HG03039 (cell line): Measurements from ENCODE around the gene LIN7C.

Experiments used
- ATAC-seq: cut with Tn5 transposase; IDR thresholded peaks from one replicate; pipeline ENCODE4 v1.9.1; 2021; ENCODE audit warnings: mild to moderate bottlenecking, moderate library complexity; ENCODE audit not compliant: unreplicated experiment

The LIN7C gene

DNA sequence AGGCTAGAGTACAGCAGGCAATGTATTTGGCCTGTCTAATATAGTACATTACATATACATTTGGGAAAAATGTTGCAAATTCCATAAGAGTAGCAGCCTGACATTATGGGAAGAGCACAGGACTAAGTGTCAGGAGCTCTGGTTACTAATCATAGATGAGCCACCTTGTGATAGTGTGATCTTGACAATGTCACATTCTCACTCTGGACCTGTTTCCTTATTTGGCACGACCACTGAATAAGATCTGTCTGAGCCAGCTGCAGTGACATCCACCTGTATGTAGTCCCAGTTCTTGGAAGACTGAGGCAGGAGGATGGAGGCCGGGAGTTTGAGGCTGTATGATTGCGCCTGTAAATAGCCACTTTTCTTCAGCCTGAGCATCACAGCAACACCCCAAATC, 5.7 kb upstream of the LIN7C start:
- no peak for ATAC-seq

DNA sequence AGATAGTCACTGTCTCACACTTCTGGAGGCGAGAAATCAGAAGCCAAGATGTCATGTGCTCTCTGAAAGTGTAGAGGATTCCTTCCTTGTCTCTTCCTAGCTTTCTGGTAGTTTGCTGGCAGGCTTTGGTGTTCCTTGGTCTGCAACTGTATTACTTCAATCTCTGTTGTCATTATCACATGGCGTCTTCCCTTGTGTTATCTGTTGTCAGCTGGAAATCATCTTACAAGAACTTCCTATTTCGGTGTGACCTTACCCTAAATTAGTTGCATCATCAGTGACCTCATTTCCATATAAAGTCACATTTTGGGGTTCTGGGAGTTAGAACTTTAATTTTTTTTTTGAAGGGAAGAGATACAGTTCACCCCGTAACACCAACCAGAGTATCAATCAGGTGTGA, 3.3 kb upstream of the LIN7C start:
- no peak for ATAC-seq

DNA sequence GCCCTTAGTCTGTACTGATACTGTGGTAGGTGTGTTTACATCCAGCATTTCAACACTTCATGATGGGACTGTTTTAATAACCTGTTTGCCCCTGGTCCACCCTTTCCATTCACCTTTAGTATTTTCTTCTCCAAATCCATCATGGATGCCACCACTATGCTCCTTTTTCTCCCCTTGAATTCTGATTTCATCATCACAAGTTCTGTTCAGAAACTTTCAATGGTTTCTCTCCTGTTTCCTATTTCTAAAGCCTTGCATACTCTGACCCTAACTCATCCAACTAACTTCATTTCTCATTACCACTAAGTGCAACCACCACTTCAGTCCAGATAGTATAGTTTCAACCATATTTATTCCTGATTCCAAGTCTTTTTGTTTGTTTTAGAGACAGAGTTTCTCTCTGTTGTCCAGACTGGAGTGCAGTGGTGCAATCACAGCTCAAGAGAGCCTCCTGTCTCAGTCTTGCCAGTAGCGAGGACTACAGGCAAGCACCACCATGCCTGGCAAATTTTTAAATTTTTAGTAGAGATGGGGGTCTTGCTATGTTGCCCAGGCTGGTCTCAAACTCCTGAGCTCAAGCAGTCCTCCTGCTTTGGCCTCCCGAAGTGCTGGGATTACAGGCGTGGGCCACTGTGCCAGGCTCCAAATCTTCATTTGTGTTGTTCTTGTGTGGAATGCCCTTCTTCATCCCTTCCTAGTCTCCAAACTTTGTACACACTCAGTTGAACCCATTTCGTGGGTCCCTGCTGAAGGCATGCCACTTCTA, 1.2 kb upstream of the LIN7C start:
- no peak for ATAC-seq

- no peak for ATAC-seq
These were observed 788 bp downstream of the LIN7C start for GRCh38 chr11:27505781-27506180.

DNA sequence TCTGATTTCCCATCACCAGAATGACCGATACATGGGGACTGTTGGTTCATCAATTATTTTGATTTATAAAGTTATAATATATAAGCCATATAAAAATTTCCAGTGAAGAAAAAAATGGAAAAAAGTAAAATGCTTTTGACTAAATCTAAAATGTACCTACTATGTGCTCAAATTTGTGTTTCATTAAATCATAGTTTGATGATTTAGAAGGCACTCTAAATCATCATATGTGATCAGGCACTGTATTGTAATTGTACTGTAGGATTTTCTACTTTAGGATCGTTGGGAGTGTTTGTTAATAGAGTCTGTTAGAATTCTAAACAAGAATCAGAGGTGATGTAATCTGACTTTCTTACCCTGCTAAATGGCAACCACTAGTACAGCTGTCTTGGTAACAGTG, 2.4 kb downstream of the LIN7C start:
- no peak for ATAC-seq

- ATAC-seq: no peak
These were observed 5.5 kb downstream of the LIN7C start for GRCh38 chr11:27501100-27501499.

DNA sequence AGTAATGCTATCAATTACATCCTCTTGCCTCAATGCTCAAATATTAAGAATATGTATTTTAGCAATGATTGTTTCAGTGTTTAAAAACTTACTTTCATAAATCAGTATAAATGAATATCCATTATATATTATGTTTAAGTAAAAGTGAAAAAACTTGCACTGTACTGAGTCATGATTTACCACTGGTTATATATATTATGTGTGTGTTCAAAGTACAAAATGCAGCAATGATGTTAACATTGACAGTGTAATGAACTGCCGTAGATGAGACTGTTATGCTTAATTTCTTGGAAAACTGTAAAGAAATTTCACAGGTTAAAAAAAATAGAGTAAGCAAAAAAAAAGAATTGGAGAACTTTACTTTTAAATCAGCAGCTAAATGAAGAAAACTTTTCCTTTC, 8.7 kb downstream of the LIN7C start:
- no peak for ATAC-seq

DNA sequence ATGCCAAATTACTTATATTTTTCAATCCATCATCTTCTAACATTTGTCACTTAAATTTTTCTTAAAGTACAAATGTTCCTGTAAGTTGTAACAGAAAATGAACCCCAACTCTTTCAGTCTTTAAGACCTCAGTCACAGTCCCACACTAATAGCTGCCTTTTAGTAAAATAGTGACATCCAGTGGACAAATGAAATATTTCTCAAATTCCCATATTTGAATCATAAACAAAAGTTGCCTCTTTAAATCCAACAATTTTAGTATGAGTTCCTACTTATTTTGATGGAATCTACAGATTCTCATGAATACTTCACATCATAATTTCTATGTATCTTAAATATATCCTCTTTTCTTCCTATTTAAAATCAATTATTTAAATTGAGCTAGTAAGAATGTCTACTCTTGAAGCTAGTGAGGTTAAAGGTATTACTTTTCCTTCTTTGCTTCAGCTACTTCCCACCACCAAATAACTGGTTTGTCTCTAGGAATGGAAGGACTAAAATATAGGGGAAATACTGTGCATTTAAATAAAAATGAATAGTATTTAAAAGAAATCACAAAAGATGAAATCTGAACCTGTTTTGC, 9.2 kb downstream of the LIN7C start:
- no peak for ATAC-seq

DNA sequence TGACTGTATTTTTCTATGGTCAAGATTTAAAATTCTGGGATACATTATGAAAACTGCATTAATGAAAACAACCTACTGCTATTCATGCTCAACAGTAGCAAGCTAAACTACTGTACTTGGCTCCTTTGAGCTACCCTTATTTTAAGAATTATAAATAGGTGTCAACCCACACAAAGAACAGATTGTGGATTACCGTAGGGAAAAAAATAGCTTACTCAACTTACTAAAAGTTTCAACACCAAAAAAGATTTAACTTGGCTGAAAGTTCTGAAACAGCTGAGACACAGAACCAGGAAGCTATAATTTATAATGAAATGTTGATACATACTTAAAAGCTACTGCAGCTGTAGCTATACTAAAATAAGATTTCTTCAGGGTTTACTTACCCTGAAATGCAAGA, 10.1 kb downstream of the LIN7C start:
- ATAC-seq: no peak

DNA sequence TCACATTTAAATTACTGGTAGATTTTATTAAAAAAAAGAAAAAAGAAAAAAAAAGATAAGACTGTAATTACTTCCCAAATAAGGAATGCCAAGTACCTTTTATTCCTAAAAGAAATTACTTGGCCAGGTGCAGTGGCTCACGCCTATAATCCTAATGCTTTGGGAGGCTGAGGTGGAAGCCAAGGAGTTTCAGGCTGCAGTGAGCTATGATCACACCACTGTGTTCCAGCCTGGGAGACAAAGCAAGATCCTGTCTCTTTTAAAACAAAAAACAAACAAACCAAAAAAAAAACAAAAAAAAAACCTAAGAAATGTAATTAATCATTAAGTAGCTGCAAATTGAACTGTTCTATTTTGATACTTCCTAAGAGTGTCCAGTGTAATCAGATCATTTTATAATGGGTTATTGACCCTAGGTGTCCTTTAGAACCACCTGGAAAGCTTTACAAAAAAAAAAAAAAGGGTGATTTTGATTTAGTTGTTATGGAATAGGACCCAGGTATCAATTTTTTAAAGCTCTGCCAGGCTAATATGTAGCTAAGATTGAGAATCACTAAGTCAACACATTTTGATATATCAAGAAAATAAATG, 10.8 kb downstream of the LIN7C start:
- no peak for ATAC-seq

- no peak for ATAC-seq
These were observed 17.5 kb downstream of the LIN7C start for GRCh38 chr11:27489092-27489491.

- ATAC-seq: no peak
These were observed 18.9 kb downstream of the LIN7C start for GRCh38 chr11:27487706-27488105.

DNA sequence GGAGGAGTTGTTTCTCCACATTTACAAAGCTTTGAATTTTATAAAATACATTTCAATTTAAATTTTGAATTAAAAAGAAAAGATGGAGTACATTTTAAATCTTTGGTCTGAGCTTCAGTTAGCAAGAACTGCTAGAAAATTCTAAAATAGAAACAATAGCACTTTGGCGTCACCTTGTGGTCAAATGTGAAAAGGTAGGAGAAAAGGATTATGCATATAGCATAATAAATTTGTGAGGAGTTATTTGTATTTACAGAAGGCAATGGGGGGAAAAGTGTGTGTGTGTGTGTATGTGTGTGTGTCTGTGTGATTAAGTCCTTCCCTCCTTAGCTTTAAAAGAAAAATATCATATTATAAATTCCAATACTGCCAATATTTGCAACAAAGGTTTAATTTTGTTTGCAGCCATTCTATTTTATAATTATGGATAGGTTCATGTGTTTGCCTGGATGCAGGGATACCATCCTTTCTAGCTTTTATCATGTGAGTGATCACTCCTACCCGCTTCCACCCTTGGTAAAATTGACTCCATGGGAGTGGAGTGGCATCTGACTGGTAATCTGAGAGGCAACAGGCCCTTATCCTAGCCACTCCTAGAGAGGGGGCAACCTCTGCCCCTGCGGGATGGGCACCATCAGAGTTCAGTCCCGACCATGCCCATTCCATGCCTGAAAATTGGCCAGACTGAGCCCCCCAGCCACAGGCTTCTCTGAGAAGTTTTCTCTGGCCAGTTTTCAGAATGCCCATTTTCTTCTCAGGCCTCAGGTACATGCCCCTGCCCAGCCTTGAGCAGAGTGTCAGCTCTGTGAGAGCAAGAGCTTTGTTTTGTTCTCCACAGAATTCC, 20.4 kb downstream of the LIN7C start:
- no peak for ATAC-seq

- no peak for ATAC-seq
These were observed 23.8 kb downstream of the LIN7C start for GRCh38 chr11:27482793-27483192.

DNA sequence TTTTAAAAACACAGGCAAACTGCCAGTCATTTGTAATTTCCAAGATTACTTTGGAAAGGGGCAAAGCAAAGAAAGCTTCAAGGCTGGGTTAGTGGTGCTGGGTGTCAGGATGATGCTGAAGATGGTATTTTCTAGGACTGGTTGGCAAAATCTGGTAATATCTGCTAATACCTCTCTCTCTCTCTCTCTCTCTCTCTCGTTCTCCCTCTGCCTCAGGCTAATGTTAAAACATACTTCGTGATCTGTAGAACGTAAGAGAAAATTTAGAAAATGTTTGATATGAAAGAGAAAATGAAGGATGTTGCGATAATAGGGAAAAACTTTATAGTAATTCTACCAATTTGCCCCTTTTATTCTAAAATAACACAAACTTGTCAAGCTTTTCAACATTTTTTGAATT, 24.6 kb downstream of the LIN7C start:
- no peak for ATAC-seq

DNA sequence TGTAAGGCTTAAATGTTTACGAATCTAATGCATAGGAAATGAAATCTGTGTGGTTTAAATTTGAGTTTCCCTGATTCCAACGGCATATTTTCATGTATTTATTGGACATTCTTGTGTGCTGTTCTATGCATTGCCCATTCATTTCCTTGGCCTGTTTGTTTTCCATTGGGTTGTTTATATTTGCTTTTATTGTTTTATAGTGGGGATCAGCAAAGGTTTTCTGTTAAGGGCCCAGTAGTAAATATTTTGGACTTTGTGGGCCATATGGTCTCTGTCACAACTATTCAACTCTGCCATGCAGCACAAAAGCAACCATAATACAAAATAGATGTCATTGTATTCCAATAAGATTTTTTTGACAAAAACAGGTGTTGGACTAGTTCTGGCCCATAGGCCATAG, 28.7 kb downstream of the LIN7C start:
- ATAC-seq: no peak

GRCh38 chr11:27477243-27477642, 29.3 kb downstream of the LIN7C start:
- no peak for ATAC-seq

DNA sequence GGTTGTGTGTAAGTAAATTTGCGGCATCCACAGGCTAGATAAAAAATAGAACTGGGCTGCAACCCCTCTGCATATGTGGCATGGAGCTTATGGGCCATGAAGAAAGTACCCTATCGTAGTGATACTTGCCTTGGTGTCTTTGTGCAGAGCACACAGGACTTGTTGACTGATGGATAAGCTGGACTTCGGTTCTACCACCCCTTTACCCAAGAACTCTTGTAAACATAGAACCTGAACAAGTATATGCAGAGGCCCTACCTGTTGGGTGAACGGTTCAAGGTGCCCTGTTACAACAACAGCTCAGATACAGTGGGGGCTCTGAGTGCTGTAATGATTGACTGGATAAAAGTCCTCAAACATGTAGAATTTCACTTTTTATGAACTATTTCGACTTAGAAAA, 30.9 kb downstream of the LIN7C start:
- ATAC-seq: no peak

- no peak for ATAC-seq
These were observed 33.6 kb downstream of the LIN7C start for GRCh38 chr11:27473017-27473406.

DNA sequence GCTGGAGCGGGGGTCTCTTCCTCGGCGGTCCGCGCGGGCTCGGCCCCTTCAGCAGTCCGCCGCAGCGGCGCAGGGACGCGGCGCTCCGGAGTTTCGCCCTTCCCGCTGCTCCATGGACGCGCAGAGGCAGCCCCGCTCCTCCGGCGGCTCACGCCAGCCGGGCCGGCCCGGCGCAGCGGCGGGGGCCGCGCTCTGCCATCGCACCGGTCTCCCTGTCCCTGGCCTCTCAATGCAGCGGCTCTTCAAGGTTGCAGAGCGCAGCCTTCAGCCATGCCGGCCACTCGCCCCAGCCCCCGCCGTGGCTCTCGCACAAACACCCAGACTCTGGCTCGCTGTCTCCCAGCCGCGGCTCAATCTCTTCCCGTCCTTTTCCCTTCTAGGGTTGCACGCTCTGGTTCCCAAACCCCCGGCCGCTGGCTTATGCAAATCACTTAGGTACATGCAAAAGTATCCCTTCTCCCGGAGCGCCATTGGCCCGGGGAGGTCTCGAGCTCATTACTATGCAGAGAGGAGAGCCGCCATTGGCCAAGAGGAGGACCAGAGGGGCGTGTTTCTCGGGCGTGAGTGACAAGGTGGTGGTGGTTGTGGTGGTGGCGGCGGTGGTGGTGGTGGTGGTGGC, 34.1 kb downstream of the LIN7C start, which contains the start of gene LGR4:
TSS of gene LGR4 (minus strand) at position 393 of the 619 bp plus-strand sequence. CDS start 488 bp downstream, outside the sequence.
- peak; percentile 81 for ATAC-seq
